GM23338 (cell line): Measurements from ENCODE around the gene LCP1. TPM values are rescaled to one million over a fixed set of nuclear protein-coding genes. Genes with fewer than 3 reads are reported as not detected.

Experiments used
- ATAC-seq: fragments of 200-7000 bp; cut with Tn5 transposase; 3 replicates; pipeline ENCODE4 v1.9.1; 2020
- DNase-seq: peaks from one replicate; pipeline ENCODE4 v3.0.0-alpha.2; 2015; ENCODE audit warnings: low spot score
- H2AFZ ChIP-seq: fragments of 200-600 bp; sonication (generic); 2 replicates; pipeline ENCODE4 v1.8.0; 2016; ENCODE audit warnings: antibody characterized with exemption, mild to moderate bottlenecking, moderate library complexity
- H3F3A ChIP-seq: fragments of 200-600 bp; sonication (generic); replicated peaks from 2 replicates; pipeline ENCODE4 v1.8.0; 2017; ENCODE audit warnings: antibody characterized with exemption, mixed run types, low read depth
- H3K27ac ChIP-seq: fragments of 200-600 bp; sonication (generic); 2 replicates; pipeline ENCODE4 v1.6.1; 2016; ENCODE audit warnings: low read depth
- H3K27me3 ChIP-seq: fragments of 200-600 bp; sonication (generic); 2 replicates; pipeline ENCODE4 v1.8.0; 2016; ENCODE audit warnings: mild to moderate bottlenecking, mixed run types, moderate library complexity; ENCODE audit not compliant: insufficient read depth
- H3K36me3 ChIP-seq: fragments of 200-600 bp; sonication (generic); 2 replicates; pipeline ENCODE4 v1.8.0; 2016; ENCODE audit warnings: mild to moderate bottlenecking; ENCODE audit not compliant: insufficient read depth
- H3K4me1 ChIP-seq: fragments of 200-600 bp; sonication (generic); 2 replicates; pipeline ENCODE4 v1.8.0; 2016; ENCODE audit warnings: mild to moderate bottlenecking, moderate library complexity; ENCODE audit not compliant: insufficient read depth
- H3K4me2 ChIP-seq: fragments of 200-600 bp; sonication (generic); 2 replicates; pipeline ENCODE4 v1.7.1; 2017; ENCODE audit warnings: mixed run types
- H3K4me3 ChIP-seq: fragments of 200-600 bp; sonication (generic); 2 replicates; pipeline ENCODE4 v1.6.1; 2016; ENCODE audit warnings: mixed run types
- H3K79me2 ChIP-seq: fragments of 200-600 bp; sonication (generic); replicated peaks from 2 replicates; pipeline ENCODE4 v1.8.0; 2017; ENCODE audit warnings: mild to moderate bottlenecking; ENCODE audit not compliant: insufficient read depth
- H3K9me2 ChIP-seq: fragments of 200-600 bp; sonication (generic); 2 replicates; pipeline ENCODE4 v1.8.0; 2017; ENCODE audit not compliant: insufficient read depth
- H4K20me1 ChIP-seq: fragments of 200-600 bp; sonication (generic); replicated peaks from 2 replicates; pipeline ENCODE4 v1.8.0; 2017; ENCODE audit warnings: mild to moderate bottlenecking; ENCODE audit not compliant: insufficient read depth
- H3K27ac Mint-ChIP-seq: 2 replicates; pipeline ENCODE4 v1.8.0; 2020; ENCODE audit warnings: inconsistent platforms, mild to moderate bottlenecking, moderate library complexity, mixed read lengths
- H3K27me3 Mint-ChIP-seq: 3 replicates; pipeline ENCODE4 v1.8.0; 2022; ENCODE audit warnings: low read depth, mild to moderate bottlenecking, moderate library complexity, mixed read lengths, inconsistent platforms; ENCODE audit not compliant: insufficient read depth, poor library complexity
- H3K36me3 Mint-ChIP-seq: 3 replicates; pipeline ENCODE4 v1.8.0; 2021; ENCODE audit warnings: low read depth, mild to moderate bottlenecking, inconsistent platforms, moderate library complexity, mixed read lengths
- H3K4me1 Mint-ChIP-seq: 3 replicates; pipeline ENCODE4 v1.8.0; 2020; ENCODE audit warnings: mild to moderate bottlenecking, inconsistent platforms, mixed read lengths
- H3K4me3 Mint-ChIP-seq: 3 replicates; pipeline ENCODE4 v1.8.0; 2021; ENCODE audit warnings: moderate library complexity, mild to moderate bottlenecking, inconsistent platforms, mixed read lengths
- H3K9me3 Mint-ChIP-seq: 3 replicates; pipeline ENCODE4 v1.8.0; 2020; ENCODE audit warnings: moderate library complexity, mild to moderate bottlenecking, inconsistent platforms, mixed read lengths
- EZH2 ChIP-seq: fragments of 200-600 bp; sonication (generic); IDR thresholded peaks from one replicate; pipeline ENCODE4 v1.8.0; 2017; ENCODE audit warnings: antibody characterized with exemption, mild to moderate bottlenecking, low read depth; ENCODE audit not compliant: unreplicated experiment
- EZH2phosphoT487 ChIP-seq: fragments of 200-600 bp; sonication (generic); IDR thresholded peaks from one replicate; pipeline ENCODE4 v1.8.1; 2018; ENCODE audit warnings: antibody characterized with exemption; ENCODE audit not compliant: unreplicated experiment
- JUNB ChIP-seq: IDR thresholded peaks from one replicate; pipeline ENCODE4 v1.6.1; 2016; ENCODE audit warnings: antibody characterized with exemption; ENCODE audit not compliant: unreplicated experiment
- NANOG ChIP-seq: IDR thresholded peaks from 2 replicates; pipeline ENCODE4 v1.6.1; 2016; ENCODE audit warnings: antibody characterized with exemption, borderline replicate concordance
- POLR2AphosphoS5 ChIP-seq: IDR thresholded peaks from 2 replicates; pipeline ENCODE4 v1.6.1; 2016; ENCODE audit warnings: antibody characterized with exemption, low read depth
- STAT1 ChIP-seq: IDR thresholded peaks from one replicate; pipeline ENCODE4 v1.6.1; 2016; ENCODE audit warnings: antibody characterized with exemption; ENCODE audit not compliant: unreplicated experiment
- ZNF114 ChIP-seq: fragments of 250-450 bp; sonication (Bioruptor Pico); IDR thresholded peaks from 2 replicates; pipeline ENCODE4 v1.5.0; 2020; ENCODE audit warnings: mild to moderate bottlenecking, moderate library complexity
- ZNF331 ChIP-seq: fragments of 250-450 bp; sonication (Bioruptor Pico); IDR thresholded peaks from 2 replicates; pipeline ENCODE4 v1.5.0; 2020; ENCODE audit warnings: low read depth, mild to moderate bottlenecking, moderate library complexity
- polyA plus RNA-seq: library from polyadenylated mRNA; unstranded; fragments of >200 nt; fragmentation: Nextera tagmentation; extraction: Ambion mirVana; gene quantifications from 2 replicates; pipeline ENCODE4 v1.2.1, GENCODE V29; 2016
- total RNA-seq: library from RNA; depleted of rRNA; stranded (reverse); fragments of >200 nt; shearing (Covaris generic); gene quantifications from 2 replicates; pipeline ENCODE4 v1.2.3, GENCODE V29; 2014
- TF ChIP-seq, protein P1 (sequence below): fragments of 250-450 bp; sonication (Bioruptor Pico); IDR thresholded peaks from 2 replicates; pipeline ENCODE4 v1.5.0; 2020; ENCODE audit warnings: mild to moderate bottlenecking, moderate library complexity
- TF ChIP-seq, protein P2 (sequence below): IDR thresholded peaks from one replicate; pipeline ENCODE4 v1.6.1; 2018; ENCODE audit warnings: antibody characterized with exemption; ENCODE audit not compliant: unreplicated experiment
- TF ChIP-seq, protein P3 (sequence below), 2 experiments: fragments of 200-600 bp in 1 of 2; sonication (generic) in 1 of 2; conservative IDR thresholded peaks; 2 replicates each; pipeline versions ENCODE4 v1.5.1 to v1.6.1; 2016 to 2017; ENCODE audit warnings: antibody characterized with exemption in 2 of 2, low read depth in 2 of 2, mild to moderate bottlenecking in 2 of 2, moderate library complexity in 1 of 2

LCP1 gene
- total and polyA plus RNA-seq, 2 experiments from 2014 or later: 1.9 to 3.4 TPM

DNA sequence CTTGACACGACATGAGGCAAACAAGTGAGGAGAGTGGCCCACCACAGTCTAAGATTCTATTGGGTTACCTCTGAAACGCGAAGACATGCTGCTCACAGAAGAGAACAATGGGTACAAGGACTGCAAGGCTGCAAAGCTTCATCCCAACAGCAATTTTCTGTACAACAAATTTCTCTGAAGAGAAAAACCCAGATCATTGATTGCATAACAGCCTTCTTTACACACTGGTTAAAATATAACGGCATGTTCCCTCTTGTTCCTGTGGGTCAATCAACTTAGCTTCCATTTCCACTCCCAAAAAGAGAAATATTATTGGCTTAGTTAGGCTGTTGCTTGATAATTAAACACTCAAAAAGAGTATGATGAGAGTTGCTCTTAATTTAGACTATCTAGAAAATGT is 77.1 kb downstream of the LCP1 start, which contains the start of gene CPB2 (continued):
- TF ChIP-seq, protein P1, sequence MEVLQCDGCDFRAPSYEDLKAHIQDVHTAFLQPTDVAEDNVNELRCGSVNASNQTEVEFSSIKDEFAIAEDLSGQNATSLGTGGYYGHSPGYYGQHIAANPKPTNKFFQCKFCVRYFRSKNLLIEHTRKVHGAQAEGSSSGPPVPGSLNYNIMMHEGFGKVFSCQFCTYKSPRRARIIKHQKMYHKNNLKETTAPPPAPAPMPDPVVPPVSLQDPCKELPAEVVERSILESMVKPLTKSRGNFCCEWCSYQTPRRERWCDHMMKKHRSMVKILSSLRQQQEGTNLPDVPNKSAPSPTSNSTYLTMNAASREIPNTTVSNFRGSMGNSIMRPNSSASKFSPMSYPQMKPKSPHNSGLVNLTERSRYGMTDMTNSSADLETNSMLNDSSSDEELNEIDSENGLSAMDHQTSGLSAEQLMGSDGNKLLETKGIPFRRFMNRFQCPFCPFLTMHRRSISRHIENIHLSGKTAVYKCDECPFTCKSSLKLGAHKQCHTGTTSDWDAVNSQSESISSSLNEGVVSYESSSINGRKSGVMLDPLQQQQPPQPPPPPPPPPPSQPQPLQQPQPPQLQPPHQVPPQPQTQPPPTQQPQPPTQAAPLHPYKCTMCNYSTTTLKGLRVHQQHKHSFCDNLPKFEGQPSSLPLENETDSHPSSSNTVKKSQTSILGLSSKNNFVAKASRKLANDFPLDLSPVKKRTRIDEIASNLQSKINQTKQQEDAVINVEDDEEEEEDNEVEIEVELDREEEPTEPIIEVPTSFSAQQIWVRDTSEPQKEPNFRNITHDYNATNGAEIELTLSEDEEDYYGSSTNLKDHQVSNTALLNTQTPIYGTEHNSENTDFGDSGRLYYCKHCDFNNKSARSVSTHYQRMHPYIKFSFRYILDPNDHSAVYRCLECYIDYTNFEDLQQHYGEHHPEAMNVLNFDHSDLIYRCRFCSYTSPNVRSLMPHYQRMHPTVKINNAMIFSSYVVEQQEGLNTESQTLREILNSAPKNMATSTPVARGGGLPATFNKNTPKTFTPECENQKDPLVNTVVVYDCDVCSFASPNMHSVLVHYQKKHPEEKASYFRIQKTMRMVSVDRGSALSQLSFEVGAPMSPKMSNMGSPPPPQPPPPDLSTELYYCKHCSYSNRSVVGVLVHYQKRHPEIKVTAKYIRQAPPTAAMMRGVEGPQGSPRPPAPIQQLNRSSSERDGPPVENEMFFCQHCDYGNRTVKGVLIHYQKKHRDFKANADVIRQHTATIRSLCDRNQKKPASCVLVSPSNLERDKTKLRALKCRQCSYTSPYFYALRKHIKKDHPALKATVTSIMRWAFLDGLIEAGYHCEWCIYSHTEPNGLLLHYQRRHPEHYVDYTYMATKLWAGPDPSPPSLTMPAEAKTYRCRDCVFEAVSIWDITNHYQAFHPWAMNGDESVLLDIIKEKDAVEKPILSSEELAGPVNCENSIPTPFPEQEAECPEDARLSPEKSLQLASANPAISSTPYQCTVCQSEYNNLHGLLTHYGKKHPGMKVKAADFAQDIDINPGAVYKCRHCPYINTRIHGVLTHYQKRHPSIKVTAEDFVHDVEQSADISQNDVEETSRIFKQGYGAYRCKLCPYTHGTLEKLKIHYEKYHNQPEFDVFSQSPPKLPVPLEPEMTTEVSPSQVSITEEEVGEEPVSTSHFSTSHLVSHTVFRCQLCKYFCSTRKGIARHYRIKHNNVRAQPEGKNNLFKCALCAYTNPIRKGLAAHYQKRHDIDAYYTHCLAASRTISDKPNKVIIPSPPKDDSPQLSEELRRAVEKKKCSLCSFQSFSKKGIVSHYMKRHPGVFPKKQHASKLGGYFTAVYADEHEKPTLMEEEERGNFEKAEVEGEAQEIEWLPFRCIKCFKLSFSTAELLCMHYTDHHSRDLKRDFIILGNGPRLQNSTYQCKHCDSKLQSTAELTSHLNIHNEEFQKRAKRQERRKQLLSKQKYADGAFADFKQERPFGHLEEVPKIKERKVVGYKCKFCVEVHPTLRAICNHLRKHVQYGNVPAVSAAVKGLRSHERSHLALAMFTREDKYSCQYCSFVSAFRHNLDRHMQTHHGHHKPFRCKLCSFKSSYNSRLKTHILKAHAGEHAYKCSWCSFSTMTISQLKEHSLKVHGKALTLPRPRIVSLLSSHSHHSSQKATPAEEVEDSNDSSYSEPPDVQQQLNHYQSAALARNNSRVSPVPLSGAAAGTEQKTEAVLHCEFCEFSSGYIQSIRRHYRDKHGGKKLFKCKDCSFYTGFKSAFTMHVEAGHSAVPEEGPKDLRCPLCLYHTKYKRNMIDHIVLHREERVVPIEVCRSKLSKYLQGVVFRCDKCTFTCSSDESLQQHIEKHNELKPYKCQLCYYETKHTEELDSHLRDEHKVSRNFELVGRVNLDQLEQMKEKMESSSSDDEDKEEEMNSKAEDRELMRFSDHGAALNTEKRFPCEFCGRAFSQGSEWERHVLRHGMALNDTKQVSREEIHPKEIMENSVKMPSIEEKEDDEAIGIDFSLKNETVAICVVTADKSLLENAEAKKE: no peak
- TF ChIP-seq NANOG (no peak), EZH2 (no peak)
- TF ChIP-seq, protein P2, sequence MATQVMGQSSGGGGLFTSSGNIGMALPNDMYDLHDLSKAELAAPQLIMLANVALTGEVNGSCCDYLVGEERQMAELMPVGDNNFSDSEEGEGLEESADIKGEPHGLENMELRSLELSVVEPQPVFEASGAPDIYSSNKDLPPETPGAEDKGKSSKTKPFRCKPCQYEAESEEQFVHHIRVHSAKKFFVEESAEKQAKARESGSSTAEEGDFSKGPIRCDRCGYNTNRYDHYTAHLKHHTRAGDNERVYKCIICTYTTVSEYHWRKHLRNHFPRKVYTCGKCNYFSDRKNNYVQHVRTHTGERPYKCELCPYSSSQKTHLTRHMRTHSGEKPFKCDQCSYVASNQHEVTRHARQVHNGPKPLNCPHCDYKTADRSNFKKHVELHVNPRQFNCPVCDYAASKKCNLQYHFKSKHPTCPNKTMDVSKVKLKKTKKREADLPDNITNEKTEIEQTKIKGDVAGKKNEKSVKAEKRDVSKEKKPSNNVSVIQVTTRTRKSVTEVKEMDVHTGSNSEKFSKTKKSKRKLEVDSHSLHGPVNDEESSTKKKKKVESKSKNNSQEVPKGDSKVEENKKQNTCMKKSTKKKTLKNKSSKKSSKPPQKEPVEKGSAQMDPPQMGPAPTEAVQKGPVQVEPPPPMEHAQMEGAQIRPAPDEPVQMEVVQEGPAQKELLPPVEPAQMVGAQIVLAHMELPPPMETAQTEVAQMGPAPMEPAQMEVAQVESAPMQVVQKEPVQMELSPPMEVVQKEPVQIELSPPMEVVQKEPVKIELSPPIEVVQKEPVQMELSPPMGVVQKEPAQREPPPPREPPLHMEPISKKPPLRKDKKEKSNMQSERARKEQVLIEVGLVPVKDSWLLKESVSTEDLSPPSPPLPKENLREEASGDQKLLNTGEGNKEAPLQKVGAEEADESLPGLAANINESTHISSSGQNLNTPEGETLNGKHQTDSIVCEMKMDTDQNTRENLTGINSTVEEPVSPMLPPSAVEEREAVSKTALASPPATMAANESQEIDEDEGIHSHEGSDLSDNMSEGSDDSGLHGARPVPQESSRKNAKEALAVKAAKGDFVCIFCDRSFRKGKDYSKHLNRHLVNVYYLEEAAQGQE: no peak

DNA sequence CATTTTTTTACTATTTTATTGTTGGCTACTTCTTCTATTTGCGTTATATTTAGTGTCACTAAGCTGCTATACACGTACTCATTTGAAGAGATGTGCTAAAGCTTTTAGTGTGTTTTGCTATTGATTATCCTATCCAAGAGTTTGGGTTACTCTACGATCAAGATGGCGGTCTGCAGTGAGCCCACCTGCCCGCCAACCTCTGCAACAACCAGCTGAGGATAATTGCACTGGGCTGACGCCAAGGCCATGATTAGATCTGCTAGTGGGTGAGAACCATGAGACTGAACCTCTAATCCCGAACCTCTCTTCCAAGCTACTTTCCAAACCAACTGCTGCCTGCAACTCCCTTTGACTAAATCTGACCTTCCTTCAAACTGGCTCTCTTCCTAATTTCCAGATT is 78.9 kb downstream of the LCP1 start:
- H3K27me3 Mint-ChIP-seq: no peaks in the 10 kb centered on the region
- DNase-seq (no peak), ATAC-seq (no peak)
- no peaks in the 10 kb centered on the region for H3K9me2 ChIP-seq
- no peaks in the 10 kb centered on the region for H3K36me3 Mint-ChIP-seq
- no peak overlapping the region for H3K4me2 ChIP-seq
- H3K4me1 Mint-ChIP-seq: peaks cover 12% of the 10 kb centered on the region; the same call in 2 of the 3 replicates
- H3K4me1 ChIP-seq: no peaks in the 10 kb centered on the region
- no peaks in the 10 kb centered on the region for H4K20me1 ChIP-seq
- no peak overlapping the region for H3K4me3 ChIP-seq
- no peak overlapping the region for H2AFZ ChIP-seq
- H3K79me2 ChIP-seq: no peaks in the 10 kb centered on the region
- H3K4me3 Mint-ChIP-seq: no peak overlapping the region
- H3K36me3 ChIP-seq: no peaks in the 10 kb centered on the region
- H3K27ac Mint-ChIP-seq: no peak overlapping the region
- H3K27ac ChIP-seq: no peak overlapping the region
- no peaks in the 10 kb centered on the region for H3K27me3 ChIP-seq
- H3F3A ChIP-seq: no peaks in the 10 kb centered on the region
- H3K9me3 Mint-ChIP-seq: no peaks in the 10 kb centered on the region
- TF ChIP-seq ZNF331 (no peak), EZH2phosphoT487 (no peak), POLR2AphosphoS5 (no peak), ZNF114 (CRISPR knock-in tag) (no peak), NANOG (no peak), STAT1 (no peak), EZH2 (no peak), JUNB (no peak)
- TF ChIP-seq, protein P3, sequence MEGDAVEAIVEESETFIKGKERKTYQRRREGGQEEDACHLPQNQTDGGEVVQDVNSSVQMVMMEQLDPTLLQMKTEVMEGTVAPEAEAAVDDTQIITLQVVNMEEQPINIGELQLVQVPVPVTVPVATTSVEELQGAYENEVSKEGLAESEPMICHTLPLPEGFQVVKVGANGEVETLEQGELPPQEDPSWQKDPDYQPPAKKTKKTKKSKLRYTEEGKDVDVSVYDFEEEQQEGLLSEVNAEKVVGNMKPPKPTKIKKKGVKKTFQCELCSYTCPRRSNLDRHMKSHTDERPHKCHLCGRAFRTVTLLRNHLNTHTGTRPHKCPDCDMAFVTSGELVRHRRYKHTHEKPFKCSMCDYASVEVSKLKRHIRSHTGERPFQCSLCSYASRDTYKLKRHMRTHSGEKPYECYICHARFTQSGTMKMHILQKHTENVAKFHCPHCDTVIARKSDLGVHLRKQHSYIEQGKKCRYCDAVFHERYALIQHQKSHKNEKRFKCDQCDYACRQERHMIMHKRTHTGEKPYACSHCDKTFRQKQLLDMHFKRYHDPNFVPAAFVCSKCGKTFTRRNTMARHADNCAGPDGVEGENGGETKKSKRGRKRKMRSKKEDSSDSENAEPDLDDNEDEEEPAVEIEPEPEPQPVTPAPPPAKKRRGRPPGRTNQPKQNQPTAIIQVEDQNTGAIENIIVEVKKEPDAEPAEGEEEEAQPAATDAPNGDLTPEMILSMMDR (conservative IDR thresholded peaks at IDR 0.05; ENCODE audit: low read depth in 2 of 2): no peak
